HG03159 (cell line): ENCODE data around the gene UBAP2L.
"Not testable (repeated sequence)": the region's sequence is repeated elsewhere in the genome, so short reads cannot be mapped to it uniquely, and the experiment has no call there.

ENCODE experiments used
- ATAC-seq: cut with Tn5 transposase; IDR thresholded peaks from one replicate; pipeline ENCODE4 v1.9.1; 2021; ENCODE audit warnings: mild to moderate bottlenecking, moderate library complexity; ENCODE audit not compliant: unreplicated experiment

Gene UBAP2L

DNA sequence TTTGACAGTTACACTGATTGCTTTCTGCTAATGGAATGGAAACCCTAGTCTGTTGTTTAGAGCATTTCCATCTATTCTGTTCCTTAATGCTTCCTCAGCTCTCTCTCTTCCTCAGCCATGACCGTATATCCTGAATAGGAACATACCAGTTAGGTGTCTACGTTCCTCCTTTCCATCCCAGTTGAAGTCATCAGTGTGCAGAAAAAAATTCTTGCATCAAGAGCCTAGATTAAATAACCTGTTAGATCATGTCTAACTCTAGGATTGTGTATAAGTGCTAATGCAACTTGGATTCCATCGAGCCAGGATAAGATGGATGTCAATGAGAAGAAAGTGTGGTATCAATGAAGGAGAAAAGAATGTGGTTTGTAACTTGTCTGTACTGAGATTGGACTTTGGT is 18.7 kb downstream of the UBAP2L start:
- no peak for ATAC-seq

DNA sequence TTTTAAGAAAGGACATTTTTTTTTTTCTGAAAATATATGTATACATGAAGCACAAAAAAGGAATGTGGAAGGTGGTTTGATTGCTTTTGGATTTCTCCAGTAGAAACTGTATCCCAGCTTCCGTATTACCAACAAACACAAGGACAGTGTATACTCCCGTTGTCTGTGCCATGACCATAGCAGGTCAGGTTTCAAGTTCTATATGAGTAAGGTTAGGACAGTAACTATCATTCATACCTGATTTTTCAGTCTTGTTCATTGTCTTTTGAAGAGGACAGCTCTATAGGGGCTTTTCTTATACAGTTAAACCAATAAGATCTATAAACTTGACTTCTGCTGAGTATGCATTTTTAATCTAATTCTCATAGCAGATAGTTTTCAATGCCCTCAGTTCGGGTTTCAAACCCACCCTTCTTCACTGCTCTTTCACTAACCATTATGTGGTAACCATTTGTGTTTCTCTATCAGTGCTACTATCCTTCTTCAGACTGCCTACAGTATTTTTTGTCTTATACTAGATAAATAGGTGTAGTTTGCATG is 19.6 kb downstream of the UBAP2L start:
- ATAC-seq: no peak

DNA sequence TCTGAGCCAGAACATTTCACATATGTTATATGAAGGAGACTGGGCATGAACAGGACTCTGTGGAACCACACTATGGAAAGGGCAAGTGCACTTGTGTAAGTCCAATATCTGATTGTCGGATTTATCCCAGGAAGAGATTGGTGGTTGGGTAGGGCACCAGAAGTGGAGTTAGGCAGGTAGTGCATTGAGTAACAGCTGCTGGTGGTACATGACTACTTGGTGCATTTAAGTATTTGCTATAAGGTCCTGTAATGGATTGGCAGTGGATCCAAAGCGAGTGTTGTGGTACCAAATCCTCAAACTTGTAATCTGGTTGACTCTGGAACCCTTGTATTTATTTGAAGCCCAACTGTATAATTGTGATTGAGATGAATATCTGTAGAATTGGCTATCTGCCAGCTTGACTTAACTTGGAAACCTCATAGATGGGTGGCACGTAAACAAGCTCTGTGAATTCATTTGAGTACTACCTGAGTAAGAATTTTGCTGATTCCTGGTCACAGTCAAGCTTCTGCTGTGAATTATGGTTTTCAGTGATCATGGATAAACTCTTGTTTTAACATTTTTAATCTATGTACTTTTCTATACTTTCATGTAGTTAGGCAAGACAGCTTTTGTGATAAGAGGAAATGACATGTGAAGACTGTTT is 21.1 kb downstream of the UBAP2L start:
- no peak for ATAC-seq

DNA sequence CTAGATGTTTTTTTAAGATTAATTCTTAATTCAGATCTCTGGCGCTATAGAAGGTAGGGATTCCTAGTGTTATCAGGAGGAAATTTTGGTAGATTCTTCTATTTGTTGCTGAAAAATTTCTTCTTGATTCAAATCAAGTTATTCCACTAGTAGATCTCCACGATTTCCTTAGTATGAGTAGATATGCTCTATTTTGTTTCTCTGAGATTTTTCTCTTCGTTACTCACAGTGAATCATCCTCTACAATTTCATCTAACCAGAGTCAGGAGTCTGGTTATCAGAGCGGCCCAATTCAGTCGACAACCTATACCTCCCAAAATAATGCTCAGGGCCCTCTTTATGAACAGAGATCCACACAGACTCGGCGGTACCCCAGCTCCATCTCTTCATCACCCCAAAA is 32.9 kb downstream of the UBAP2L start:
- ATAC-seq: no peak

DNA sequence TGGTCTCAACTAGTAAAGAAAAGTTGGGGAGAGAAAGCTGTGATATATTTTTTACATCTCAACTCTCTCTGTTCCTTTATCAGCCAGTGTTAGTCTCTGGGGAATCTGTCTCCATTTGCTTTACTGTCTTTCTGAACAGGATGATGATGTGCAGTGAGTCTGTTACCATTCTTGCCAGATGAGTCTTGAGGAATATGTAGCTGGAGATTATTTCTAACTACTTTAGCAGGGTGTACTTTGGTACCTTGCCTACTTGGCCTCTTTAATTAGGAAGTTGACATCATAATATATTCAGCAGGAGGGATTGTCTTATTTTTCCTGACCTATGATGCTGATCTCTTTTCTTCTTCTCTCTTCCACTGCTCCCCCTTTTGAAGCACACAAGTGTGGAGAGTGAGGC is 35.9 kb downstream of the UBAP2L start:
- no peak for ATAC-seq

DNA sequence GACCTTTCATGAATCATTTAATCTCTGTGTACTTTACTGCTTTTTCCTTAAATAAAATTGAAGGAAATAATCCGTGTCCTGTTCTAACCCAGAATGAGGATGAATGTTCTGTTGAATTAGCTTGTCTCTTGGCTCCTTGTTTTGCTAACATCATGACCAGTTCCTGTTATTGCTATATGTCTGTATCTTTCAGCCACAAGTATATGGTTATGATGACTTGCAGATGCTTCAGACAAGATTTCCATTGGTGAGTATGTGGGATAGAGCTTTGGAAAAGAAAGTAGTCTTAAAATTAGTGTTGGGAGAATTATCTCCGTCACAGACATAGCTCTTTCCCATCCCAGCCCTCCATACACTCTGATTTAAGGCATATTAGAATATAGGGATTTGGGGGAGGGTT is 38.0 kb downstream of the UBAP2L start:
- ATAC-seq: no peak

DNA sequence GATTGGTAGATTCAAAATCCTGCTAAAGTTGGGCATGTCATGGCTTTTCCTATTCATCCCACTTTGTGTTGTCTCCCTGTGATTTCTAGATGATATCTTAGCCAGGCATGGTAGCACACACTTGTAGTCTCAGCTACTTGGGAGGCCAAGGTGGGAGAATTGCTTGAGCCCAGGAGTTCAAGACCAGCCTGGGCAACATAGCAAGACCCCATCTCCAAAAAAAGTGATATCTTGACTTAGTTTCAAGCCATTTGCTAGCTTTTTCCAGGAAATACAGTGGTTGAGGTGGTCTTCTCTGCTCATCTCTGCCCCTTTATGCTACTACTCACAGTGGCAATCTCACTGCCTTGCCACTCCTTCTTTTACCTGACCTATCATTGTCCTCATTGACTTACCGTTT is 39.4 kb downstream of the UBAP2L start:
- ATAC-seq: no peak

DNA sequence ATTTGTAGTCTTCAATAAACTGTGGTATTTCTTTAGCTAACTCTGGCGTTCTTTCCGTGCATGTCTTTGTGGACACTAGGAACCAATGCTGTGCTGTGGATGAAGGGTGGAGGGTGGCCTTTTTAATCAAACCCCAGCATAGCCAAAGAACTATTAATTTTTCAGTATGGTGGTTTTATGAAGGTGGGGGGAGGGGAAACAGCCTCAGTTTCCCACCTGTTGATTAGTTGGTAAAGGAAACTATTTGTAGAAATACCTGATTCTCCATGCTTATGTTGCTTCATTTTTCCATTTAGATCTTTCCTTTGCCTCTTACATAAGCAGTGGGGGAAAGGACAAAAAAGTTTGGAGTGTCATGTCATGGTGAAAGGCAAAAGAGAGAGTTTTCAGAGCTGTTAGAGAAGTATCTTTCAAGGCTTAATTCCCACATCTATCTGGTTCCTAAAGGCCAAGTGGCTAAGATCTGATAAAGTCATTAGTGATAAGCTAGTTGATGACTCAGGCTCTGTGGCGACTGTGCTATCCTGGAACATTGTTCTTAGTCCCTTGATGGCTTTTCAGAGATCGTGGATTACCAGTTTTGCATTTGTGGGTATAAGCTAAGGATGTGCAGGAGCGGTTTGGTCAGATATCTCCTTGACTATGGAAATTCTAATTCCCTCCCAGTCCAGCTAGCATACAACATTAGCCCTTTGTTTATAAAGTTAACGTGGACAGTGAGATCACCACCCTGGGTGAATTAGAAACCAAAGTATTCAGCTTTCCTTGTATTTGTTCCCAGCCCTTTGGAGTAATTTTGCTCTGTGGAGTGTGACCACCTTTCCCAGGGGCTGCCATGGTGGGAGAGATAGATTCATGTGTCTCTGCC is 42.9 kb downstream of the UBAP2L start:
- no peak for ATAC-seq

DNA sequence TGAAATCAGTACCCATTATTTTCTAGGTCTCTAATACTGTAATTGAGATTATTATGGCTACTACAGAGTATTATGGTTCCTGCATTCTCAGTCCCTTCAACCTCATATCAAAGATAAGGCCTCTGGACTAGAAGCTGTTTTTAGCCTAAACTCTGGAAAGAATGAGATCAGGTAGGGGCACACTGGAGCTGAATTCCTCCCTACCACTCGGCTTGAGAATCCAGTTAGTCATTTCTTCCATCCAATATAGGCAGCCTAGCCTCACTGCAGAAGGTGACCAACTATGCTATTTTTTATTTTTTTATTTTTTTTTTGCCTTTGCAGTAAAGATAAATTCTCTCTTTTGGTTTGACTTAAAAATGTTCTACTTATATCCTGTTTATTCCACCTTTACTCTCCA is 43.7 kb downstream of the UBAP2L start:
- no peak for ATAC-seq

DNA sequence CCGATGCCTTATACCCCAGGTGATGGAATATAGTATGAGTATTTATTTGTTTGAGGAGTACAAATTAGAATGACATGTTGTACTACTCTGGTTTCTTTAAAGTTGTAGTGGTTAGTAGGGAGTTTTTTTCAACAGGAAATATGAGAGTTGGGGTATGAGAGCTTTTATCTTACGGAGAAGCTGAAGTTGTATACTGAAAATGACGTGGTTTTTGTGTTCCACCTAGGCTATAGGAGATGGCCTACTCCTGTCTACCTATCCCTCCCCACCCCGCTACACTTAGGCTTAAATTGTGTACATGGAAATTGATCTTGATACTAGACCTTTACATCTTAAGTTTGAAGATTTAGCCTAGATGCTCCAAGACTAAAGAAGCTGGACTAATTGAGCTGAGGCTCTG is 44.8 kb downstream of the UBAP2L start:
- ATAC-seq: no peak

DNA sequence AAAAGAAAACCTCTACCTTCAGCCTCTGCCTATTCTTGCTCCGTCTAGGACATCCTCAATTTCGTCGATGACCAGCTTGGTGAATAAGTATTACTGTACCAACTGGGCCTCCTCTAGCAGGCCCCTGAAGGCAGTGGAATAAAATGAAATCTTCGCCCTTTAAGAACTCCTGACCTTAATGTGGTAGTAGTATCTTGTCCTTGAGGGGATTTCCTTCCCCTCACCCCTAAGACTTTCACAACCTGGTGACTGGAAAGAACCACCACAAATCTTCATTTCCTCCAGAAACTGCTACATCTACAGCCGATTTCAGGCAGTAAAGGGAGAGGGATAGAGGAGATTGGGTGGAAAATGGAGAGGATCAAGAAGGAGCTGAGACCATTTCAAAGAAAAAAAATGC is 50.1 kb downstream of the UBAP2L start:
- ATAC-seq: no peak

DNA sequence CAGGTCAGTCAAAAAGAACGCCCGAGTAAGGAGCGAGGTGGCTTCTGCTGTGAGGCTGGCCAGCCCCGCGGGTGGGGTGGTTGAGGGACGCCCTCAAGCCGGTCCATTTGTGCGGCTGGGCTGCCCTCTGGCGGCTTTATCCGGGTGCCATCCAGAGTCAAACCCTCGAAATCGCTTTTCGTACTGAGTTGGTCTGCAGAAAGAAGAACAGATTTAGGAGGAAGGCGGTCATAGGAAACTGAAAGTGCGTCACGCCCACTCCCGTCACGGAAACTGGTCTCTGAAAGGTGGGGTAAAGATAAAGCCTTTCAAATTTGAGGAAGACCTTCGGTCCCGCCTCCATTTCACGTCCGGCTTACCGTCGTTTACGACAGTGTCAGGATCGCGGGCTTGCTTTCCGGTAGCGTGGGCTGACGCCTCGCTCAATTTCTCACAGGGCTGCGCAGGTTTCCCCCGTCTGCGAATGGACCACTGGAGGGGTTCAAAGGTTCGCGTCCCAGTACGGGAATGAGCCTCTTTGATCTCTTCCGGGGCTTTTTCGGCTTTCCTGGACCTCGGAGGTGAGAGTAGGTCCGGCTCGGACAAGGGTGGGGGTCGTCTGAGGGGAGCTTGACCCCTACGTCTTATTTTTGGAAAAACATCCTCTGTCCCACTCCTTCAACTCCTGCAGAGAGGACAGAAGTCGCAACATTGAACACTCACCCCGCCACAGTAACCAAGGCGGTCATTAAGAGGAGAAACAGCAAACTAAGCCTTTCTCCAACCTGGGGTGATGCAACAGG is 51.7 kb downstream of the UBAP2L start, which contains the start of gene HAX1:
HAX1 (plus strand) TSS at position 413 of the 782 bp plus-strand sequence; CDS start at position 508, 95 bp downstream.
- ATAC-seq: peak; percentile 85

DNA sequence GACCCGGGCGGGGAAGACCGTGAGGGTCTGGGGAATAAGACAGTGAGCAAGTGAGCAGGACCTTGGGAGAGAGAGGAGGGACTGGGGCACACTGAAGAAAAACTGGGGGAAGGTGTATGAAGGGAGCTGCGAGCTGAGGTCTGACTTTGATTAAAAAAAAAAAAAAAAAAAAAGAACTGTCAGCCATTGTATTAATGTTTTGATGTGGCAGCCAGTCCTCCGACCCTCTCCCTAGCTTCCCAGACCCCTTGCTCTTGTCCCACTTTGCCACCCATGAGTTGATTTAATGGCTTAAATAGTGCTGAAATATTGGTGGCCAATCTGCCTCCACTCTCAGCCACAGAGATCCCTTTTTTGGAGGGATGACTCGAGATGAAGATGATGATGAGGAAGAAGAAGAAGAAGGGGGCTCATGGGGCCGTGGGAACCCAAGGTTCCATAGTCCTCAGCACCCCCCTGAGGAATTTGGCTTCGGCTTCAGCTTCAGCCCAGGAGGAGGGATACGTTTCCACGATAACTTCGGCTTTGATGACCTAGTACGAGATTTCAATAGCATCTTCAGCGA is 52.3 kb downstream of the UBAP2L start:
- no peak for ATAC-seq

DNA sequence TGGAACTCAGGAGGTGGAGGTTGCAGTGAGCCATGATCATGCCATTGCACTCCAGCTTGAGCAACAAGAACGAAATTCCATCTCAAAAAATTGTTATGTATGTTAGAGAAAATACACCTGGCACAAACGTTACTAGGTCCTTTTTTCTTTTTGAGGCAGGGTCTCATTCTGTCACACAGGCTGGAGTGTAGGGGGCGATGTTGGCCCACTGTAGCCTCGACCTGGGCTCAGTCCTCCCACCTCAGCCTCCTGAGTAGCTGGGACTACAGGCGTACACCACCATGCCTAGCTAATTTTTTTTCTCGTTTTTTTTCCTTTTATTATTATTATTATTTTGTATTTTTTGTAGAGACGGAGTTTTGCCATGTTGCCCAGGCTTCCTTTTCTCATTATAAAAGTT is 56.0 kb downstream of the UBAP2L start:
- ATAC-seq: no peak

DNA sequence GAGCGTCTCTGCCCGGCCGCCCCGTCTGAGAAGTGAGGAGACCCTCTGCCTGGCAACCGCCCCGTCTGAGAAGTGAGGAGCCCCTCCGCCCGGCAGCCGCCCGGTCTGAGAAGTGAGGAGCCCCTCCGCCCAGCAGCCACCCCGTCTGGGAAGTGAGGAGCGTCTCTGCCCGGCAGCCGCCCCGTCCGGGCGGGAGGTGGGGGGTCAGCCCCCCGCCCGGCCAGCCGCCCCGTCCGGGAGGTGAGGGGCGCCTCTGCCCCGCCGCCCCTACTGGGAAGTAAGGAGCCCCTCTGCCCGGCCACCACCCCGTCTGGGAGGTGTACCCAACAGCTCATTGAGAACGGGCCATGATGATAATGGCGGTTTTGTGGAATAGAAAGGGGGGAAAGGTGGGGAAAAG is 66.8 kb downstream of the UBAP2L start:
- ATAC-seq: not testable (repeated sequence)

DNA sequence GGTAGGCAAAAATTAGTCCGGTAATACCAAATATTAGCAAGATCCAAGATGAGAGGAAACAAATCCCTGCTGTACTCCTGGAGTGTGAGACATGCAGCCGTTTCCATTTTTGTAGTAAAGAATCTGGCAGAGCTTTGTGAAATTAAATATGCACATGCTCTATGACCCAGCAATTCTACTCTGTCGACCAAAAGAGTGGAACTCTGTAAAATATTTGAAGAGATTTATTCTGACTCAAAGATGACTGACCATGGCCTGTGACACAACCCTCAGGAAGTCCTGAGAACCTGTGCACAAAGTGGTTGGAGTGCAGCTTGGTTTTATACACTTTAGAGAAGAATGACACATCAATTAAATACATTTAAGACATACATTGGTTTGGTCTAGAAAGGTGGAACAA is 67.9 kb downstream of the UBAP2L start:
- ATAC-seq: no peak

DNA sequence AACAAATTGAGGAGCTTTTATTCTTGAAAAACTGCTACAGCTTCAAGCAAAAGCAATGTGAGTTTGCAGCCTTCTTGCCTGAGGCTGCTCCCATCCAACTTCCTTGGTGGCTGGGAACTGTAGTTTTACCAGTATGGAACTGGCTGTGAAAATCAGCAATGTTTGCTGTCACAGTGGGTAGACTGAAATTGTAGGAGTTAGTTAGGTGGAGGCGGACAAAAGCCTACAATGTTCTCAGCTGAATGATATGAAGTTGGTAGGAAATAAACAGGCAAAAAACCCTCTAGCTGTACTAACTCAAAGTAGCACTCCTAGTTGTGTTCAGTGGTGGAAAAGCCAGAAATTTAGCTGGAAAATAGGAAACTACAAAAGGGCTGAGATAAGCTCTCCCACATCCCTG is 70.2 kb downstream of the UBAP2L start:
- ATAC-seq: no peak

DNA sequence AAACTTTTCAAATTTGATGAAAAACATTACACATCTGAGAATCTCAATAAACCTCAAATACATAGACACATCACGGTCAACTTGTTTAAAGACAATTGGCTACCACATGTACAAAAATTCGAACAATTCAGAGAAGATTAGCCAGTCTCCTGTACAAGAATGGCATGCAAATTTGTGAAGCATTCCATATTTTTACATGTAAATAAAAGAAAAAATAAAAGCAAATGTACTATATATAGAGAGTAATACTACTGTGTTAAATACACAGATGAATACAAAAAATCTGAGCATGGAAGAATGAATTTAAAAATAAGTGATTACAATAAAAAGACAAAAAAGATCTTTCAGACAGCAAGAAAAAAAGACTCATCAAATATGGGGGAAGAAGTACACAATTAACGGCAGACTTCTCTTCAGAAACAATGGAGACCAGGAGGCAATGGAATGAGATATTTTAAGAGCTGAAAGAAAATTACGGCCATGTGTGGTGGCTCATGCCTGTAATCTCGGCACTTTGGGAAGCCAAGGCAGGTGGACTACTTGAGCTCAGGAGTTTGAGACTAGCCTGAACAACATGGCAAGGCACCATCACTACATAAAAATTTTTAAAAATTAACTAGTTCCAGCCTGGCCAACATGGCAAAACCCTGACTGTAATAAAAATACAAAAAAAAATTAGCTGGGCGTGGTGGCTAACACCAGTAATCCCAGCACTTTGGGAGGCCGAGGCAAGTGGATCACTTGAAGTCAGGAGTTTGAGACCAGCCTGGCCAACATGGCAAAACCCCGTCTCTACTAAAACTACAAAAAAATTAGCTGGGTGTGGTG is 74.9 kb downstream of the UBAP2L start:
- ATAC-seq: no peak

DNA sequence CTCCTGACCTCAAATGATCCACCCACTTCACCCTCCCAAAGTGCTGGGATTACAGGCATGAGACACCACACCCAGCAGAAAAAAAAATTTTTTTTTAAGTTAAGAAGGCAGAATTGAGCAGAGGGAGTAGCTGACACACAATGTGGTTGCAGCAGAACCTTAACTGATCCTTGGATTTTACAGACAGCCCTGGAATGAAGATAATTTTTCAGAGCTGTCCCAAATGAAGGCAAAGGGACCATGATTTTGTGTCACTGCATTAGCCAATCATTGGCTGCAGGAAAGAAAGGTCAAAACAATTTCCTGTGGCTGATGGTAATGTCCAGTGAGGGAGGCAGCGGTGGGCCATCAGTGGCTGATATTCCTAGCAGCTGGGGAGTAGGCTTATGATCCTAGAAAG is 80.8 kb downstream of the UBAP2L start:
- no peak for ATAC-seq

DNA sequence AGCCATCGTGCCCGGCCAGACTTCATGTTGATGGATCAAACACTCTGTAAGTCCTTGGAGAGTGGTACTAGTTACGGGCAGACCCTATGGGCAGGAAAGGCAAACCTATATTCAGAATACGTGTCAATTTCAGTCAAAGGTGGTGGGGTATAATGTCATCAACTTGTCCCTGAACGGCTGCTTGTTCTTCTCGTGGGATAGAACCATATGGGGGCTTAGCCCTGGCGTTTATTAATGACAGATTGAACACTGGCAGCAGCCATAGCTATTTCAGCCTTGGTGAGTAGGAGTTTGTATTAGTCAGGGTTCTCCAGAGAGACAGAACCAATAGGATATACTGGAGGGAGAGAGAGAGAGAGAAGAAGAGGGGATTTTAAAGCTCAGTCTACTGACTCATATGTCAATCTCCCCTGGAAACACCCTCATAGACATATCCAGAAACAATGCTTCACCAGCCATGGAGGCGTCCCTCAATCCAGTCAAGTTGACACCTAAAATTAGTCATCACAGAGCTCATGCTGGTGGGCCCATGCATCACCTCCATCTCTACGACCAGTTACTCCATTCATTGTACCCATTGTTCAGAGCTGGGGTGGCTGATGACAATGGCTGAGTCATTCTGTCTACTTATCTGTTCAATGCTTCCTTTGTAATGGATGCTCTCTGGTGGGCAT is 84.0 kb downstream of the UBAP2L start:
- no peak for ATAC-seq
